Measurements from ENCODE around the gene ZNF669.
"Not testable (repeated sequence)": the region's sequence is repeated elsewhere in the genome, so short reads cannot be mapped to it uniquely, and the experiment has no call there.

- TF ChIP-seq EZH2 (IDR thresholded peaks at IDR 0.05); ELF1 (IDR thresholded peaks at IDR 0.05; ENCODE audit: borderline replicate concordance, low read depth); POLR2A (IDR thresholded peaks at IDR 0.05; ENCODE audit: borderline replicate concordance, extremely low read depth, insufficient read depth, insufficient read length); ZNF274 (IDR thresholded peaks at IDR 0.05; ENCODE audit: low read depth, low read length); ZFX (IDR thresholded peaks at IDR 0.05); RAD21 (IDR thresholded peaks at IDR 0.05; ENCODE audit: low read depth); MAX (IDR thresholded peaks at IDR 0.05); TCF7L2 (IDR thresholded peaks at IDR 0.05; ENCODE audit: borderline replicate concordance, extremely low read depth, insufficient read depth, insufficient read length); CEBPB (IDR thresholded peaks at IDR 0.05; ENCODE audit: low read depth); POLR2AphosphoS5 (IDR thresholded peaks at IDR 0.05; ENCODE audit: low read depth, low read length); REST (IDR thresholded peaks at IDR 0.05; ENCODE audit: low read depth); EZH2phosphoT487 (IDR thresholded peaks at IDR 0.05; ENCODE audit: borderline replicate concordance): not testable (repeated sequence)
- TF ChIP-seq, protein P1, sequence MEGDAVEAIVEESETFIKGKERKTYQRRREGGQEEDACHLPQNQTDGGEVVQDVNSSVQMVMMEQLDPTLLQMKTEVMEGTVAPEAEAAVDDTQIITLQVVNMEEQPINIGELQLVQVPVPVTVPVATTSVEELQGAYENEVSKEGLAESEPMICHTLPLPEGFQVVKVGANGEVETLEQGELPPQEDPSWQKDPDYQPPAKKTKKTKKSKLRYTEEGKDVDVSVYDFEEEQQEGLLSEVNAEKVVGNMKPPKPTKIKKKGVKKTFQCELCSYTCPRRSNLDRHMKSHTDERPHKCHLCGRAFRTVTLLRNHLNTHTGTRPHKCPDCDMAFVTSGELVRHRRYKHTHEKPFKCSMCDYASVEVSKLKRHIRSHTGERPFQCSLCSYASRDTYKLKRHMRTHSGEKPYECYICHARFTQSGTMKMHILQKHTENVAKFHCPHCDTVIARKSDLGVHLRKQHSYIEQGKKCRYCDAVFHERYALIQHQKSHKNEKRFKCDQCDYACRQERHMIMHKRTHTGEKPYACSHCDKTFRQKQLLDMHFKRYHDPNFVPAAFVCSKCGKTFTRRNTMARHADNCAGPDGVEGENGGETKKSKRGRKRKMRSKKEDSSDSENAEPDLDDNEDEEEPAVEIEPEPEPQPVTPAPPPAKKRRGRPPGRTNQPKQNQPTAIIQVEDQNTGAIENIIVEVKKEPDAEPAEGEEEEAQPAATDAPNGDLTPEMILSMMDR (IDR thresholded peaks at IDR 0.05 in 2 of 3, conservative IDR thresholded peaks at IDR 0.05 in 1 of 3; ENCODE audit: borderline replicate concordance in 1 of 3, insufficient read depth in 1 of 3, low read depth in 2 of 3, low read length in 2 of 3): not testable (repeated sequence)
- TF ChIP-seq, protein P2, sequence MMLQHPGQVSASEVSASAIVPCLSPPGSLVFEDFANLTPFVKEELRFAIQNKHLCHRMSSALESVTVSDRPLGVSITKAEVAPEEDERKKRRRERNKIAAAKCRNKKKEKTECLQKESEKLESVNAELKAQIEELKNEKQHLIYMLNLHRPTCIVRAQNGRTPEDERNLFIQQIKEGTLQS (IDR thresholded peaks at IDR 0.05): not testable (repeated sequence)
These were observed 23.5 kb upstream of the ZNF669 start for GRCh38 chr1:247127519-247128282.

Data from HCT116 (cell line).